Progenitor cell of endocrine pancreas (in vitro differentiated cells): Measurements from ENCODE around the gene RGS5. TPM values are rescaled to one million over a fixed set of nuclear protein-coding genes. Genes with fewer than 3 reads are reported as not detected.

Experiments used
- DNase-seq: peaks from one replicate; pipeline ENCODE4 v3.0.0; 2021; ENCODE audit warnings: low spot score; ENCODE audit not compliant: unreplicated experiment
- H3K27ac Mint-ChIP-seq: 2 replicates; pipeline ENCODE4 v1.8.0; 2021; ENCODE audit warnings: mild to moderate bottlenecking, moderate library complexity, mixed read lengths
- H3K27me3 Mint-ChIP-seq: 2 replicates; pipeline ENCODE4 v1.8.0; 2021; ENCODE audit warnings: mixed read lengths
- H3K36me3 Mint-ChIP-seq: 2 replicates; pipeline ENCODE4 v1.8.0; 2022; ENCODE audit warnings: mixed read lengths; ENCODE audit not compliant: insufficient read depth
- H3K4me1 Mint-ChIP-seq: 2 replicates; pipeline ENCODE4 v1.8.0; 2021; ENCODE audit warnings: low read depth, mixed read lengths
- H3K4me3 Mint-ChIP-seq: 2 replicates; pipeline ENCODE4 v1.8.0; 2021; ENCODE audit warnings: low read depth, mild to moderate bottlenecking, moderate library complexity, mixed read lengths
- H3K9me3 Mint-ChIP-seq: 2 replicates; pipeline ENCODE4 v1.8.0; 2021; ENCODE audit warnings: low read depth, mixed read lengths
- CTCF ChIP-seq: fragments of 200-600 bp; sonication (generic); IDR thresholded peaks from one replicate; pipeline ENCODE4 v1.5.0; 2021; ENCODE audit warnings: antibody characterized with exemption, mild to moderate bottlenecking; ENCODE audit not compliant: unreplicated experiment
- total RNA-seq: library from RNA; stranded (reverse); gene quantifications from 2 replicates; pipeline ENCODE4 v1.2.1, GENCODE V29; 2021

Gene RGS5
- total RNA-seq, 1 donor from 2014 or later: 2.9 TPM

GRCh38 chr1:163172596-163172995 is 30.1 kb downstream of the RGS5 start:
- Mint-ChIP-seq H3K9me3 (no peaks in the 10 kb centered on the region), H3K27ac (no peak overlapping the region), H3K4me3 (no peak overlapping the region), H3K36me3 (no peaks in the 10 kb centered on the region), H3K27me3 (peaks cover 3% of the 10 kb centered on the region), H3K4me1 (peaks cover 11% of the 10 kb centered on the region)
- no peak for DNase-seq
- TF ChIP-seq CTCF: no peak

- TF ChIP-seq CTCF: no peak
- Mint-ChIP-seq H3K9me3 (no peaks in the 10 kb centered on the region), H3K4me1 (peaks cover 11% of the 10 kb centered on the region), H3K4me3 (no peak overlapping the region), H3K27ac (no peak overlapping the region), H3K36me3 (no peaks in the 10 kb centered on the region), H3K27me3 (peaks cover 3% of the 10 kb centered on the region)
- no peak for DNase-seq
These were observed 30.9 kb downstream of the RGS5 start for GRCh38 chr1:163171826-163172225.

GRCh38 chr1:163170975-163171676 is 31.6 kb downstream of the RGS5 start:
- Mint-ChIP-seq H3K36me3 (no peaks in the 10 kb centered on the region), H3K27ac (no peak overlapping the region), H3K9me3 (no peaks in the 10 kb centered on the region), H3K27me3 (peaks cover 3% of the 10 kb centered on the region), H3K4me1 (peaks cover 11% of the 10 kb centered on the region), H3K4me3 (no peak overlapping the region)
- peak; percentile 52 for TF ChIP-seq CTCF
- no peak for DNase-seq

GRCh38 chr1:163170331-163170730 is 32.4 kb downstream of the RGS5 start:
- peaks cover 11% of the 10 kb centered on the region for H3K4me1 Mint-ChIP-seq
- H3K27me3 Mint-ChIP-seq: peaks cover 3% of the 10 kb centered on the region
- no peaks in the 10 kb centered on the region for H3K9me3 Mint-ChIP-seq
- H3K4me3 Mint-ChIP-seq: no peak overlapping the region
- TF ChIP-seq CTCF: no peak
- DNase-seq: no peak
- H3K36me3 Mint-ChIP-seq: no peaks in the 10 kb centered on the region
- H3K27ac Mint-ChIP-seq: no peak overlapping the region

GRCh38 chr1:163169553-163169952 is 33.2 kb downstream of the RGS5 start:
- no peak for TF ChIP-seq CTCF
- no peak for DNase-seq
- Mint-ChIP-seq H3K27me3 (no peaks in the 10 kb centered on the region), H3K9me3 (no peaks in the 10 kb centered on the region), H3K27ac (no peak overlapping the region), H3K4me1 (peaks cover 9% of the 10 kb centered on the region), H3K36me3 (no peaks in the 10 kb centered on the region), H3K4me3 (no peak overlapping the region)
